NCI-H748 (cell line): ENCODE results near the gene SAMD4A.

Experiments used
- DNase-seq: peaks from one replicate; lab custom pipeline; 2025; ENCODE audit not compliant: unreplicated experiment; lab: John Stamatoyannopoulos, UW

SAMD4A gene

GRCh38 chr14:54775486-54776140 lies 208.7 kb downstream of the SAMD4A start:
- DNase-seq, result no peak

GRCh38 chr14:54776361-54777001 lies 209.6 kb downstream of the SAMD4A start:
- DNase-seq, result peak; percentile 14

- DNase-seq, result no peak
These were observed 210.5 kb downstream of the SAMD4A start for GRCh38 chr14:54777395-54777794.

GRCh38 chr14:54778618-54779345 lies 211.9 kb downstream of the SAMD4A start:
- no peak for DNase-seq

GRCh38 chr14:54781080-54781479 lies 214.2 kb downstream of the SAMD4A start:
- no peak for DNase-seq

GRCh38 chr14:54781961-54782750 lies 215.2 kb downstream of the SAMD4A start:
- no peak for DNase-seq

- DNase-seq, result peak; percentile 48
These were observed 216.1 kb downstream of the SAMD4A start for GRCh38 chr14:54782751-54783659.

GRCh38 chr14:54783660-54784015 lies 216.7 kb downstream of the SAMD4A start:
- DNase-seq, result no peak

- DNase-seq, result no peak
These were observed 217.1 kb downstream of the SAMD4A start for GRCh38 chr14:54784060-54784459.

- DNase-seq, result no peak
These were observed 217.7 kb downstream of the SAMD4A start for GRCh38 chr14:54784657-54785056.

GRCh38 chr14:54785136-54785777 lies 218.3 kb downstream of the SAMD4A start:
- no peak for DNase-seq

GRCh38 chr14:54785778-54786770 lies 219.1 kb downstream of the SAMD4A start:
- no peak for DNase-seq

- peak; percentile 12 for DNase-seq
These were observed 219.9 kb downstream of the SAMD4A start for GRCh38 chr14:54786838-54787237.

GRCh38 chr14:54787261-54787660 lies 220.3 kb downstream of the SAMD4A start:
- no peak for DNase-seq

- DNase-seq, result no peak
These were observed 221.8 kb downstream of the SAMD4A start for GRCh38 chr14:54788701-54789100.

- no peak for DNase-seq
These were observed 222.2 kb downstream of the SAMD4A start for GRCh38 chr14:54789166-54789565.

- no peak for DNase-seq
These were observed 223.0 kb downstream of the SAMD4A start for GRCh38 chr14:54789781-54790480.

GRCh38 chr14:54791001-54791400 lies 224.1 kb downstream of the SAMD4A start:
- DNase-seq, result no peak
